ENCODE results near the gene MFAP2.

Gene MFAP2

GRCh38 chr1:17014671-17015567 lies 34.5 kb upstream of the MFAP2 start:
- Mint-ChIP-seq H3K4me3 (no peak overlapping the region), H3K27me3 (no peaks in the 10 kb centered on the region), H3K4me1 (ENCODE audit: low read depth in 2 of 2) (peaks cover 12 to 16% of the 10 kb centered on the region in 2 donors), H3K27ac (no peak overlapping the region), H3K36me3 (ENCODE audit: insufficient read depth) (peaks cover 23% of the 10 kb centered on the region), H3K9me3 (no peaks in the 10 kb centered on the region)
- no peak for DNase-seq
- ATAC-seq (replicated peaks), result no peak

- no peak for ATAC-seq (replicated peaks)
- no peaks in the 10 kb centered on the region for H3K9me3 Mint-ChIP-seq
- H3K4me3 Mint-ChIP-seq, result no peak overlapping the region
- no peak overlapping the region for H3K27ac Mint-ChIP-seq
- no peak for DNase-seq
- peaks cover 12 to 16% of the 10 kb centered on the region in 2 donors for H3K4me1 Mint-ChIP-seq (ENCODE audit: low read depth in 2 of 2)
- no peaks in the 10 kb centered on the region for H3K27me3 Mint-ChIP-seq
- H3K36me3 Mint-ChIP-seq (ENCODE audit: insufficient read depth), result peaks cover 16% of the 10 kb centered on the region
Observed at GRCh38 chr1:17013491-17014320, 33.3 kb upstream of the MFAP2 start.

GRCh38 chr1:17012775-17013490 lies 32.5 kb upstream of the MFAP2 start:
- Mint-ChIP-seq H3K4me3 (no peak overlapping the region), H3K36me3 (ENCODE audit: insufficient read depth) (peaks cover 10% of the 10 kb centered on the region), H3K27me3 (no peaks in the 10 kb centered on the region), H3K9me3 (no peaks in the 10 kb centered on the region), H3K27ac (peak overlapping the region in 1 of 2 donors; percentile 59), H3K4me1 (ENCODE audit: low read depth in 2 of 2) (peaks cover 16 to 17% of the 10 kb centered on the region in 2 donors)
- ATAC-seq (replicated peaks) (no peak), DNase-seq (no peak)

GRCh38 chr1:17011439-17012307 lies 31.3 kb upstream of the MFAP2 start, which contains the start of gene ATP13A2:
Gene ATP13A2, minus strand, starts transcription at chr1:17011928. Its CDS starts 190 bp downstream, at chr1:17011738.
- ATAC-seq (replicated peaks) (peak; percentile 99), DNase-seq (peak; percentile 69 to 78 (median 76))
- Mint-ChIP-seq H3K9me3 (no peaks in the 10 kb centered on the region), H3K4me1 (ENCODE audit: low read depth in 2 of 2) (peaks cover 19 to 21% of the 10 kb centered on the region in 2 donors), H3K27me3 (no peaks in the 10 kb centered on the region), H3K4me3 (peak within 1 kb of the TSS; percentile 81 to 86), H3K27ac (peak within 1 kb of the TSS; percentile 85 to 86), H3K36me3 (ENCODE audit: insufficient read depth) (peaks cover 2% of the 10 kb centered on the region)

- peak overlapping the region; percentile 81 to 86 for H3K4me3 Mint-ChIP-seq
- ATAC-seq (replicated peaks) (no peak), DNase-seq (no peak)
- H3K9me3 Mint-ChIP-seq, result no peaks in the 10 kb centered on the region
- H3K27ac Mint-ChIP-seq, result peak overlapping the region; percentile 85 to 86
- no peaks in the 10 kb centered on the region for H3K27me3 Mint-ChIP-seq
- peaks cover 3% of the 10 kb centered on the region for H3K36me3 Mint-ChIP-seq (ENCODE audit: insufficient read depth)
- peaks cover 19 to 21% of the 10 kb centered on the region in 2 donors for H3K4me1 Mint-ChIP-seq (ENCODE audit: low read depth in 2 of 2)
Observed at GRCh38 chr1:17011092-17011438, 30.6 kb upstream of the MFAP2 start.

- peaks cover 11% of the 10 kb centered on the region for H3K36me3 Mint-ChIP-seq (ENCODE audit: insufficient read depth)
- no peaks in the 10 kb centered on the region for H3K27me3 Mint-ChIP-seq
- H3K27ac Mint-ChIP-seq, result peak overlapping the region in 1 of 2 donors; percentile 86
- H3K4me3 Mint-ChIP-seq, result peak overlapping the region; percentile 13 to 86
- ATAC-seq (replicated peaks) (no peak), DNase-seq (no peak)
- H3K4me1 Mint-ChIP-seq (ENCODE audit: low read depth in 2 of 2), result peaks cover 19 to 21% of the 10 kb centered on the region in 2 donors
- no peaks in the 10 kb centered on the region for H3K9me3 Mint-ChIP-seq
Observed at GRCh38 chr1:17009706-17010105, 29.3 kb upstream of the MFAP2 start.

GRCh38 chr1:17008208-17008855 lies 27.9 kb upstream of the MFAP2 start:
- DNase-seq (no peak), ATAC-seq (replicated peaks) (no peak)
- no peaks in the 10 kb centered on the region for H3K9me3 Mint-ChIP-seq
- H3K27me3 Mint-ChIP-seq, result no peaks in the 10 kb centered on the region
- H3K36me3 Mint-ChIP-seq (ENCODE audit: insufficient read depth), result peaks cover 23% of the 10 kb centered on the region
- peaks cover 19 to 24% of the 10 kb centered on the region in 2 donors for H3K4me1 Mint-ChIP-seq (ENCODE audit: low read depth in 2 of 2)
- peak overlapping the region in 1 of 2 donors; percentile 38 for H3K27ac Mint-ChIP-seq
- no peak overlapping the region for H3K4me3 Mint-ChIP-seq

GRCh38 chr1:17007121-17007520 lies 26.7 kb upstream of the MFAP2 start:
- no peaks in the 10 kb centered on the region for H3K9me3 Mint-ChIP-seq
- H3K4me3 Mint-ChIP-seq, result no peak overlapping the region
- peaks cover 27% of the 10 kb centered on the region for H3K36me3 Mint-ChIP-seq (ENCODE audit: insufficient read depth)
- DNase-seq, result no peak
- H3K27me3 Mint-ChIP-seq, result no peaks in the 10 kb centered on the region
- no peak overlapping the region for H3K27ac Mint-ChIP-seq
- no peak for ATAC-seq (replicated peaks)
- peaks cover 14 to 21% of the 10 kb centered on the region in 2 donors for H3K4me1 Mint-ChIP-seq (ENCODE audit: low read depth in 2 of 2)

GRCh38 chr1:17005365-17005740 lies 24.9 kb upstream of the MFAP2 start:
- no peak overlapping the region for H3K4me3 Mint-ChIP-seq
- H3K27me3 Mint-ChIP-seq, result no peaks in the 10 kb centered on the region
- peaks cover 42% of the 10 kb centered on the region for H3K36me3 Mint-ChIP-seq (ENCODE audit: insufficient read depth)
- peaks cover 10 to 11% of the 10 kb centered on the region in 2 donors for H3K4me1 Mint-ChIP-seq (ENCODE audit: low read depth in 2 of 2)
- no peaks in the 10 kb centered on the region for H3K9me3 Mint-ChIP-seq
- H3K27ac Mint-ChIP-seq, result peak overlapping the region in 1 of 2 donors; percentile 55
- ATAC-seq (replicated peaks) (no peak), DNase-seq (no peak)

GRCh38 chr1:17004466-17005364 lies 24.3 kb upstream of the MFAP2 start:
- peaks cover 44% of the 10 kb centered on the region for H3K36me3 Mint-ChIP-seq (ENCODE audit: insufficient read depth)

GRCh38 chr1:17002524-17002902 lies 22.1 kb upstream of the MFAP2 start:
- H3K4me1 Mint-ChIP-seq (ENCODE audit: low read depth in 2 of 2), result peaks cover 0 to 5% of the 10 kb centered on the region in 2 donors
- H3K9me3 Mint-ChIP-seq, result no peaks in the 10 kb centered on the region
- H3K4me3 Mint-ChIP-seq, result no peak overlapping the region

More at GRCh38 chr1:17004466-17005364, 24.3 kb upstream of the MFAP2 start:
- H3K9me3 Mint-ChIP-seq, result no peaks in the 10 kb centered on the region
- H3K4me3 Mint-ChIP-seq, result no peak overlapping the region
- ATAC-seq (replicated peaks), result no peak
- H3K4me1 Mint-ChIP-seq (ENCODE audit: low read depth in 2 of 2), result peaks cover 6 to 7% of the 10 kb centered on the region in 2 donors
- H3K27me3 Mint-ChIP-seq, result no peaks in the 10 kb centered on the region
- H3K27ac Mint-ChIP-seq, result peak overlapping the region; percentile 54 to 55
- no peak for DNase-seq

More at GRCh38 chr1:17002524-17002902, 22.1 kb upstream of the MFAP2 start:
- Mint-ChIP-seq H3K27me3 (no peaks in the 10 kb centered on the region), H3K36me3 (ENCODE audit: insufficient read depth) (peaks cover 60% of the 10 kb centered on the region), H3K27ac (no peak overlapping the region)
- no peak for ATAC-seq (replicated peaks)
- DNase-seq, result no peak

Measured in effector memory CD8-positive, alpha-beta T cell (primary cell).